Measurements from ENCODE around the gene FAAP20.

The FAAP20 gene

GRCh38 chr1:2228694-2229036, 34.1 kb upstream of the FAAP20 start:
- TF ChIP-seq ARNTL (CRISPR knock-in tag; IDR thresholded peaks at IDR 0.05; ENCODE audit: borderline replicate concordance, low read depth) (no peak), BACH2 (CRISPR knock-in tag; IDR thresholded peaks at IDR 0.05; ENCODE audit: borderline replicate concordance) (no peak), ISL1 (CRISPR knock-in tag; IDR thresholded peaks at IDR 0.05) (no peak)
- ATAC-seq: no peak

GRCh38 chr1:2228157-2228594, 33.6 kb upstream of the FAAP20 start, which contains the start of gene SKI:
Gene SKI, plus strand, starts transcription at chr1:2228319. Its CDS starts 448 bp downstream, at chr1:2228767.
- TF ChIP-seq TSHZ2 (CRISPR knock-in tag; IDR thresholded peaks at IDR 0.05) (no peak), CSDC2 (CRISPR knock-in tag; IDR thresholded peaks at IDR 0.05) (no peak), ZFP30 (CRISPR knock-in tag; IDR thresholded peaks at IDR 0.05) (no peak), RARB (CRISPR knock-in tag; IDR thresholded peaks at IDR 0.05) (no peak), ZFP3 (CRISPR knock-in tag; IDR thresholded peaks at IDR 0.05) (no peak), GLIS3 (CRISPR knock-in tag; IDR thresholded peaks at IDR 0.05) (no peak), ZNF8 (CRISPR knock-in tag; IDR thresholded peaks at IDR 0.05) (no peak), OSR1 (CRISPR knock-in tag; IDR thresholded peaks at IDR 0.05) (no peak), ARNTL (CRISPR knock-in tag; IDR thresholded peaks at IDR 0.05; ENCODE audit: borderline replicate concordance, low read depth) (no peak), BACH2 (CRISPR knock-in tag; IDR thresholded peaks at IDR 0.05; ENCODE audit: borderline replicate concordance) (no peak), CREB5 (CRISPR knock-in tag; IDR thresholded peaks at IDR 0.05; ENCODE audit: low read depth) (no peak), POU6F1 (CRISPR knock-in tag; IDR thresholded peaks at IDR 0.05; ENCODE audit: borderline replicate concordance, low read depth) (no peak), CSRNP3 (CRISPR knock-in tag; IDR thresholded peaks at IDR 0.05) (no peak), ESRRG (CRISPR knock-in tag; IDR thresholded peaks at IDR 0.05) (no peak), ZNF565 (CRISPR knock-in tag; conservative IDR thresholded peaks at IDR 0.05; ENCODE audit: low read depth) (no peak), PPARA (CRISPR knock-in tag; IDR thresholded peaks at IDR 0.05; ENCODE audit: borderline replicate concordance) (no peak), ZC3H10 (CRISPR knock-in tag; IDR thresholded peaks at IDR 0.05) (no peak), ISL1 (CRISPR knock-in tag; IDR thresholded peaks at IDR 0.05) (no peak), SNAI2 (CRISPR knock-in tag; IDR thresholded peaks at IDR 0.05) (no peak)
- no peak for ATAC-seq

GRCh38 chr1:2227346-2228156, 33.0 kb upstream of the FAAP20 start:
- peak; percentile 89 for ATAC-seq
- TF ChIP-seq OSR1 (CRISPR knock-in tag; IDR thresholded peaks at IDR 0.05) (no peak), ESRRG (CRISPR knock-in tag; IDR thresholded peaks at IDR 0.05) (no peak), PPARA (CRISPR knock-in tag; IDR thresholded peaks at IDR 0.05; ENCODE audit: borderline replicate concordance) (no peak), GLIS3 (CRISPR knock-in tag; IDR thresholded peaks at IDR 0.05) (no peak), RARB (CRISPR knock-in tag; IDR thresholded peaks at IDR 0.05) (no peak), ISL1 (CRISPR knock-in tag; IDR thresholded peaks at IDR 0.05) (no peak), ZNF565 (CRISPR knock-in tag; conservative IDR thresholded peaks at IDR 0.05; ENCODE audit: low read depth) (no peak), CSDC2 (CRISPR knock-in tag; IDR thresholded peaks at IDR 0.05) (no peak), SNAI2 (CRISPR knock-in tag; IDR thresholded peaks at IDR 0.05) (no peak), POU6F1 (CRISPR knock-in tag; IDR thresholded peaks at IDR 0.05; ENCODE audit: borderline replicate concordance, low read depth) (no peak), PATZ1 (CRISPR knock-in tag; IDR thresholded peaks at IDR 0.05; ENCODE audit: borderline replicate concordance) (no peak), ARNTL (CRISPR knock-in tag; IDR thresholded peaks at IDR 0.05; ENCODE audit: borderline replicate concordance, low read depth) (no peak), ZNF70 (CRISPR knock-in tag; IDR thresholded peaks at IDR 0.05) (no peak), ZC3H10 (CRISPR knock-in tag; IDR thresholded peaks at IDR 0.05) (no peak), TOX (CRISPR knock-in tag; IDR thresholded peaks at IDR 0.05; ENCODE audit: borderline replicate concordance) (no peak), ZNF8 (CRISPR knock-in tag; IDR thresholded peaks at IDR 0.05) (no peak), BACH2 (CRISPR knock-in tag; IDR thresholded peaks at IDR 0.05; ENCODE audit: borderline replicate concordance) (no peak), CSRNP3 (CRISPR knock-in tag; IDR thresholded peaks at IDR 0.05) (no peak)

Measured in SK-N-SH treated with all-trans-retinoic acid at 6 μM for 48 hours (cell line).